Stimulated activated CD8-positive, alpha-beta memory T cell treated with anti-CD3 and anti-CD28 coated beads, Interleukin-15, amount 100 ng/mL, for 24 hours (primary cell): ENCODE data around the gene KDM1B.
A peak's percentile ranks its signal among the peaks of the same experiment; 100 is the strongest.

ENCODE experiments used
- DNase-seq: peaks from one replicate; pipeline ENCODE4 v3.0.0-alpha.2; 2020; ENCODE audit warnings: low read depth

Gene KDM1B

GRCh38 chr6:18262702-18263417 lies 107.6 kb downstream of the KDM1B start:
- no peak for DNase-seq

GRCh38 chr6:18263418-18264218 lies 108.4 kb downstream of the KDM1B start:
- no peak for DNase-seq

- peak; percentile 58 for DNase-seq
Measured at GRCh38 chr6:18264219-18264922, 109.1 kb downstream of the KDM1B start, which contains the start of gene DEK. DEK (minus strand) TSS chr6:18264530; CDS start chr6:18263987, 543 bp downstream.

GRCh38 chr6:18264923-18265377 lies 109.7 kb downstream of the KDM1B start:
- no peak for DNase-seq

- no peak for DNase-seq
Measured at GRCh38 chr6:18265787-18266522, 110.7 kb downstream of the KDM1B start.

- no peak for DNase-seq
Measured at GRCh38 chr6:18266523-18266912, 111.3 kb downstream of the KDM1B start.

- DNase-seq = no peak
Measured at GRCh38 chr6:18268066-18268465, 112.8 kb downstream of the KDM1B start.

- DNase-seq = no peak
Measured at GRCh38 chr6:18269253-18269652, 114.0 kb downstream of the KDM1B start.

GRCh38 chr6:18269717-18270116 lies 114.5 kb downstream of the KDM1B start:
- DNase-seq = no peak

- no peak for DNase-seq
Measured at GRCh38 chr6:18270216-18270615, 115.0 kb downstream of the KDM1B start.
